Uterus (tissue), 4 donors: Measurements from ENCODE around the gene ENOSF1. TPM values are rescaled to one million over a fixed set of nuclear protein-coding genes. Genes with fewer than 3 reads are reported as not detected.
"Not testable (repeated sequence)": the region's sequence is repeated elsewhere in the genome, so short reads cannot be mapped to it uniquely, and the experiment has no call there.

Source experiments
- DNase-seq, 2 donors: peaks; one replicate each; pipeline ENCODE4 v3.0.0-alpha.2; 2019 to 2020
- H3K27ac ChIP-seq, 2 donors: fragments of 200-600 bp; sonication (generic); 1 replicate in 1 of 2; 2 replicates in 1 of 2; pipeline ENCODE4 v1.5.1; 2016 to 2018
- H3K27me3 ChIP-seq, 2 donors: fragments of 200-600 bp; sonication (generic); one replicate each; pipeline ENCODE4 v1.5.1; 2018 to 2019; ENCODE audit warnings: control low read depth in 1 of 2
- H3K36me3 ChIP-seq, 2 donors: fragments of 200-600 bp; sonication (generic); one replicate each; pipeline ENCODE4 v1.5.1; 2019; ENCODE audit warnings: control low read depth in 1 of 2
- H3K4me1 ChIP-seq, 2 donors: fragments of 200-600 bp; sonication (generic); one replicate each; pipeline ENCODE4 v1.5.1; 2018 to 2019; ENCODE audit warnings: control low read depth in 1 of 2
- H3K4me3 ChIP-seq, 2 donors: fragments of 200-600 bp; sonication (generic); 1 replicate in 1 of 2; 2 replicates in 1 of 2; pipeline ENCODE4 v1.5.1; 2018 to 2019; ENCODE audit warnings: mild to moderate bottlenecking in 1 of 2
- H3K9me3 ChIP-seq, 2 donors: fragments of 200-600 bp; sonication (generic); one replicate each; pipeline ENCODE4 v1.5.1; 2019; ENCODE audit warnings: control low read depth in 1 of 2
- CTCF ChIP-seq, 4 experiments: fragments of 200-600 bp in 2 of 4; fragments of 450-650 bp in 2 of 4; sonication (generic) in 2 of 4; IDR thresholded peaks; one replicate each; pipeline ENCODE4 v1.5.1; 2016 to 2019; ENCODE audit warnings: antibody characterized with exemption in 4 of 4, mild to moderate bottlenecking in 2 of 4, moderate library complexity in 1 of 4
- POLR2A ChIP-seq, 2 donors: fragments of 450-650 bp; IDR thresholded peaks; one replicate each; pipeline ENCODE4 v1.6.1; 2016; ENCODE audit warnings: antibody characterized with exemption in 2 of 2, mild to moderate bottlenecking in 1 of 2, moderate library complexity in 1 of 2
- intact Hi-C: fragments of 100-400 bp; cut with DNase I; formaldehyde crosslinking; loops from one replicate; pipeline ENCODE4 v1.15.1; 2023; ENCODE audit warnings: low total_unique reads
- total RNA-seq, 4 donors: library from RNA; depleted of rRNA in 3 of 4; stranded (reverse); fragments of >200 nt in 3 of 4; gene quantifications; one replicate each; pipeline versions ENCODE4 v1.1.0 to v1.2.4, GENCODE V29; 2014 to 2023
- donor health status: DM: yes; HTN: yes; CAD: no.

The ENOSF1 gene
- total RNA-seq, result 100 to 1,000 TPM in 1 of 4 donors, 10 to 100 TPM in 3; 12.0 to 110 (median 38.5) TPM

- Histone ChIP-seq H3K27ac (peak within 1 kb of the TSS; percentile 73 to 82), H3K9me3 (no peaks in the 10 kb centered on the region), H3K36me3 (no peaks in the 10 kb centered on the region), H3K4me3 (peak within 1 kb of the TSS; percentile 67 to 72), H3K4me1 (peaks cover 3 to 7% of the 10 kb centered on the region in 2 donors), H3K27me3 (no peaks in the 10 kb centered on the region)
- intact Hi-C loops, result no loop called here
- TF ChIP-seq POLR2A (IDR thresholded peaks at IDR 0.05) (peak in 1 of 2 donors; percentile 57), CTCF (IDR thresholded peaks at IDR 0.05) (peak; percentile 53 to 77 (median 66))
- DNase-seq, result peak; percentile 75 to 82
These were observed at the start of gene ENOSF1 for GRCh38 chr18:712401-713134. Gene ENOSF1, minus strand, starts transcription at chr18:712630. Its CDS starts 43 bp downstream, at chr18:712587.

GRCh38 chr18:759864-760263 is 47.4 kb upstream of the ENOSF1 start:
- DNase-seq, H3K4me3 ChIP-seq, H3K9me3 ChIP-seq, H3K4me1 ChIP-seq, H3K27ac ChIP-seq, intact Hi-C loops, H3K27me3 ChIP-seq, H3K36me3 ChIP-seq: not testable (repeated sequence)

- no peak for TF ChIP-seq POLR2A (IDR thresholded peaks at IDR 0.05)
- TF ChIP-seq CTCF (IDR thresholded peaks at IDR 0.05), result no peak
- Histone ChIP-seq H3K9me3 (no peaks in the 10 kb centered on the region), H3K27ac (no peak overlapping the region), H3K4me3 (no peak overlapping the region), H3K36me3 (no peaks in the 10 kb centered on the region), H3K27me3 (no peaks in the 10 kb centered on the region), H3K4me1 (no peaks in the 10 kb centered on the region)
- intact Hi-C loops, result no loop called here
- DNase-seq, result no peak
These were observed 43.1 kb upstream of the ENOSF1 start for GRCh38 chr18:755506-755905.

- no peaks in the 10 kb centered on the region for H3K36me3 ChIP-seq
- no peak for TF ChIP-seq POLR2A (IDR thresholded peaks at IDR 0.05)
- TF ChIP-seq CTCF (IDR thresholded peaks at IDR 0.05), result no peak
- intact Hi-C loops, result no loop called here
- H3K4me3 ChIP-seq, result no peak overlapping the region
- H3K4me1 ChIP-seq, result no peaks in the 10 kb centered on the region
- no peaks in the 10 kb centered on the region for H3K27me3 ChIP-seq
- no peak for DNase-seq
- H3K9me3 ChIP-seq, result no peaks in the 10 kb centered on the region
- no peak overlapping the region for H3K27ac ChIP-seq
These were observed 42.2 kb upstream of the ENOSF1 start for GRCh38 chr18:754656-755055.

GRCh38 chr18:750456-750855 is 38.0 kb upstream of the ENOSF1 start:
- no peaks in the 10 kb centered on the region for H3K9me3 ChIP-seq
- DNase-seq, result no peak
- H3K4me3 ChIP-seq, result no peak overlapping the region
- TF ChIP-seq POLR2A (IDR thresholded peaks at IDR 0.05), result no peak
- TF ChIP-seq CTCF (IDR thresholded peaks at IDR 0.05), result no peak
- no peaks in the 10 kb centered on the region for H3K27me3 ChIP-seq
- intact Hi-C loops, result no loop called here
- H3K4me1 ChIP-seq, result no peaks in the 10 kb centered on the region
- H3K27ac ChIP-seq, result no peak overlapping the region
- no peaks in the 10 kb centered on the region for H3K36me3 ChIP-seq
